Lower leg skin (tissue), 4 donors: ENCODE data around the gene TMEM123. TPM values are rescaled to one million over a fixed set of nuclear protein-coding genes. Genes with fewer than 3 reads are reported as not detected.

Experiments
- DNase-seq, 2 donors: peaks; one replicate each; pipeline ENCODE4 v3.0.0-alpha.2; 2019; ENCODE audit warnings: low spot score in 2 of 2
- H3K4me3 ChIP-seq: fragments of 200-600 bp; sonication (generic); 2 replicates; pipeline ENCODE4 v1.5.1; 2017; ENCODE audit warnings: mild to moderate bottlenecking, low read depth; ENCODE audit not compliant: poor library complexity, severe bottlenecking
- CTCF ChIP-seq, 3 donors: fragments of 450-650 bp; IDR thresholded peaks; one replicate each; pipeline ENCODE4 v1.5.1; 2016; ENCODE audit warnings: antibody characterized with exemption in 3 of 3, mild to moderate bottlenecking in 3 of 3, moderate library complexity in 2 of 3
- POLR2A ChIP-seq, 2 donors: fragments of 450-650 bp; IDR thresholded peaks; one replicate each; pipeline ENCODE4 v1.6.1; 2016 to 2017; ENCODE audit warnings: antibody characterized with exemption in 2 of 2, mild to moderate bottlenecking in 1 of 2, moderate library complexity in 1 of 2
- WGBS, 2 donors: methylation state at CpG; one replicate each; pipeline ENCODE4 v1.1.5; 2018; 5-methylcytosine and 5-hydroxymethylcytosine counted together
- intact Hi-C: fragments of 100-400 bp; cut with DNase I; formaldehyde crosslinking; loops from one replicate; pipeline ENCODE4 v1.15.0; 2023; ENCODE audit warnings: low total_unique reads
- total RNA-seq, 4 donors: library from RNA; depleted of rRNA; stranded (reverse); fragments of >200 nt; gene quantifications; one replicate each; pipeline ENCODE4 v1.1.0, GENCODE V29; 2016

Gene TMEM123
- total RNA-seq, 4 donors from 2014 or later = 158 to 250 (median 206) TPM

GRCh38 chr11:102395720-102396393 is 56.7 kb downstream of the TMEM123 start:
- DNase-seq = no peak
- intact Hi-C loops = no loop called here
- H3K4me3 ChIP-seq = no peak overlapping the region
- TF ChIP-seq CTCF (IDR thresholded peaks at IDR 0.05) (no peak), POLR2A (IDR thresholded peaks at IDR 0.05) (no peak)
- WGBS, 2 donors = 91 to 94% methylated on average over 6 of the region's 6 CpGs

- intact Hi-C loops = no loop called here
- WGBS, 2 donors = 100% methylated on average over 2 of the region's 2 CpGs
- no peak for DNase-seq
Observed at GRCh38 chr11:102393272-102393730, 59.3 kb downstream of the TMEM123 start.

GRCh38 chr11:102391549-102392237 is 60.9 kb downstream of the TMEM123 start:
- intact Hi-C loops = no loop called here
- no peak overlapping the region for H3K4me3 ChIP-seq
- no peak for TF ChIP-seq POLR2A (IDR thresholded peaks at IDR 0.05)
- no peak for TF ChIP-seq CTCF (IDR thresholded peaks at IDR 0.05)
- WGBS, 2 donors = 91 to 96% methylated on average over 4 of the region's 4 CpGs
- DNase-seq = no peak

More at GRCh38 chr11:102393272-102393730, 59.3 kb downstream of the TMEM123 start:
- no peak overlapping the region for H3K4me3 ChIP-seq
- no peak for TF ChIP-seq POLR2A (IDR thresholded peaks at IDR 0.05)
- no peak for TF ChIP-seq CTCF (IDR thresholded peaks at IDR 0.05)

GRCh38 chr11:102390667-102391465 is 61.7 kb downstream of the TMEM123 start:
- WGBS, 2 donors = 74 to 78% methylated on average over 12 of the region's 12 CpGs
- TF ChIP-seq CTCF (IDR thresholded peaks at IDR 0.05) = peak in 1 of 3 donors; percentile 38
- TF ChIP-seq POLR2A (IDR thresholded peaks at IDR 0.05) = no peak
- H3K4me3 ChIP-seq = no peak overlapping the region
- peak in 1 of 2 donors; percentile 49 for DNase-seq
- intact Hi-C loops = no loop called here

- no peak for DNase-seq
- 90 to 91% methylated on average over 4 of the region's 4 CpGs for WGBS, 2 donors
- TF ChIP-seq CTCF (IDR thresholded peaks at IDR 0.05) (no peak), POLR2A (IDR thresholded peaks at IDR 0.05) (no peak)
- no peak overlapping the region for H3K4me3 ChIP-seq
- intact Hi-C loops = no loop called here
Observed at GRCh38 chr11:102389253-102389652, 63.3 kb downstream of the TMEM123 start.
